Hippocampal formation (tissue), 2 donors: Measurements from ENCODE around the gene APOC4.
"Not testable (repeated sequence)": the region's sequence is repeated elsewhere in the genome, so short reads cannot be mapped to it uniquely, and the experiment has no call there.

ENCODE experiments used
- DNase-seq, 2 donors: peaks; one replicate each; lab custom pipeline; 2025; lab: John Stamatoyannopoulos, UW

Gene APOC4

GRCh38 chr19:44958090-44958489, 16.1 kb downstream of the APOC4 start:
- DNase-seq = no peak

GRCh38 chr19:44959691-44960090, 17.7 kb downstream of the APOC4 start:
- DNase-seq = no peak

- no peak for DNase-seq
Measured at GRCh38 chr19:44960906-44961728, 19.1 kb downstream of the APOC4 start.

GRCh38 chr19:44961821-44962220, 19.8 kb downstream of the APOC4 start:
- no peak for DNase-seq

GRCh38 chr19:44968118-44968517, 26.1 kb downstream of the APOC4 start:
- DNase-seq = no peak

- no peak for DNase-seq
Measured at GRCh38 chr19:44968670-44969069, 26.6 kb downstream of the APOC4 start.

- no peak for DNase-seq
Measured at GRCh38 chr19:44969437-44969836, 27.4 kb downstream of the APOC4 start.

- DNase-seq = not testable (repeated sequence)
Measured at GRCh38 chr19:44971451-44971850, 29.4 kb downstream of the APOC4 start.

GRCh38 chr19:44972802-44973201, 30.8 kb downstream of the APOC4 start:
- DNase-seq = no peak

GRCh38 chr19:44973982-44974735, 32.1 kb downstream of the APOC4 start:
- no peak for DNase-seq

- no peak for DNase-seq
Measured at GRCh38 chr19:44974857-44975256, 32.8 kb downstream of the APOC4 start.

- DNase-seq = no peak
Measured at GRCh38 chr19:44975444-44975843, 33.4 kb downstream of the APOC4 start.

GRCh38 chr19:44984005-44984404, 42.0 kb downstream of the APOC4 start:
- DNase-seq = no peak

- no peak for DNase-seq
Measured at GRCh38 chr19:44985445-44985844, 43.4 kb downstream of the APOC4 start.

GRCh38 chr19:44986389-44986788, 44.4 kb downstream of the APOC4 start:
- no peak for DNase-seq

GRCh38 chr19:44987148-44987675, 45.2 kb downstream of the APOC4 start:
- no peak for DNase-seq

- no peak for DNase-seq
Measured at GRCh38 chr19:44988273-44988672, 46.2 kb downstream of the APOC4 start.

- no peak for DNase-seq
Measured at GRCh38 chr19:44988896-44989556, 47.0 kb downstream of the APOC4 start.

GRCh38 chr19:44990459-44990858, 48.4 kb downstream of the APOC4 start:
- DNase-seq = no peak

- no peak for DNase-seq
Measured at GRCh38 chr19:44990966-44991365, 48.9 kb downstream of the APOC4 start.

- no peak for DNase-seq
Measured at GRCh38 chr19:44992336-44993163, 50.5 kb downstream of the APOC4 start.

- no peak for DNase-seq
Measured at GRCh38 chr19:44993526-44993925, 51.5 kb downstream of the APOC4 start.
